ENCODE measurements around the gene CCDC157.

DNA sequence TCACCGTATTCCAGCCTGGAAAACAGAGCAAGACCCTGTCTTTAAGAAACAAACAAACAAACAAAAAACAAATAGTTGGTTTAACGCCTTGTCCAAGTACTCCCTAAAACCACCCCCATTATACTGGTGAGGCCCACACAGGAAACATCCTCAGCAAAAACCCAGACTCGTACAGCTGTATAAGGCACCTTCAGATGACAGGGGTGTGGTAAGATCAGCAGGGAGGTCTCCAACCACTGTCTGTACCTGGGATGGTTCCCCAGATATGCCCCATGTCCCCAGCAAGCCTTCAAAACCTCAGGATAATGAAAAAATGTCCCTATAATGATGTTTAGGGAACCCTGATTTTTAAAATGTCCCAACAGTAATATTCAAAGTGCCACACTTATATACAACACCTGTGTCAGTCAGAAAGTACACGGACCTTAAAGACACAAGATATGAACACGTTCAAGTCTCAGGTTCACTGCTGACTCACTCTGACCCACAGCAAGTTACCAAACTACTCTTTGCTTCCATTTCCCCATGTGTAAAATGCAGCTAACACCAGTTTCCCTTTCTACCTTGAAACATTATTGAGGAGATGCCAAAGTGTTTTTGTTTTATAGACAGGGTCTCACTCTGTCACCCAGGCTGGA, 9.4 kb upstream of the CCDC157 start:
- TF ChIP-seq CTCF (IDR thresholded peaks at IDR 0.05) (no peak), EZH2 (IDR thresholded peaks at IDR 0.05; ENCODE audit: borderline replicate concordance, insufficient read depth, low read depth, low read length, poor library complexity, severe bottlenecking) (no peak)

Measured in B cell (primary cell).